Hematopoietic multipotent progenitor cell treated with erythropoietin and hydrocortisone succinate and interleukin-3 and kit ligand, for 8 days (in vitro differentiated cells): ENCODE results near the gene TMEM247.
A peak's percentile ranks its signal among the peaks of the same experiment; 100 is the strongest.

Experiments
- DNase-seq: peaks from one replicate; pipeline ENCODE4 v3.0.0-alpha.2; 2015

TMEM247 gene

DNA sequence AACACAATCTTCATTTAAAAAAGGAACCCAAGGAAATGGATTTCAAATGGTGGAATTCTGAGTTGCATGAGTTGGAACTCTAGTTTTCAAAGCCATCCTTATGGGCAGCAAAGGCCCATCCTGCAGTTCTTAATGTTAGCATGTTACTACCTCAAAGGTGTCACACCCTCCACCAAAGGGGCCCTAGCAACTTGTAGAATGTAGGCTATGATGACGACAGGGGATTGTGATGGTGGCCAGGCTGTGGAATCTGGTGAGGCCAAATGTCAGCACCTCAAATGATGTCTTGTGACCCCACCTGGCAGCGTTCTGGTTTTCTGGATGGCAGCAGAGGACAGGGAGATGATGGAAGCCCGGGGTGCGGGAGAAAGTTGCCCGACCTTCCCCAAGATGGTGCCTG lies at the start of gene TMEM247:
Gene TMEM247, plus strand, starts transcription at position 301 of the 400 bp plus-strand sequence.
- DNase-seq: no peak

DNA sequence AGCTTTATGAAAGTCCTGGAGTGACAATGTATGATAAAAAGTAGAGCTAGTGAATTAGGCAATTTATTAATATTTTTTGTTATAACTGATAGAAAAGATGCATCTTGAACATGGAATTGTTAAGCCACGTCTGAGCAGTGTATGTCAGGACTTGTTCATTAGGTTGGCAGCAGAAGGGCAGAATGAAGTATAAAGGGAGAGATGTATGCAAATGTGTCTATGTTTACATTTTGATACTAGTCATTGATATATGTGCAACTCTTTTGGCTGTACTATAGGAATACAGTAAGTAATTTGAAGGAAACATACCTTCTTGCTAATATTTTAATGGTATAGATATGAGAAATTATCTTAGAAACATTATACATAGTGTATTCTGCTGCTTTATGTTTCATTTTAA lies 49.0 kb upstream of the TMEM247 start:
- no peak for DNase-seq

GRCh38 chr2:46430992-46431391 lies 48.4 kb upstream of the TMEM247 start:
- DNase-seq: no peak

DNA sequence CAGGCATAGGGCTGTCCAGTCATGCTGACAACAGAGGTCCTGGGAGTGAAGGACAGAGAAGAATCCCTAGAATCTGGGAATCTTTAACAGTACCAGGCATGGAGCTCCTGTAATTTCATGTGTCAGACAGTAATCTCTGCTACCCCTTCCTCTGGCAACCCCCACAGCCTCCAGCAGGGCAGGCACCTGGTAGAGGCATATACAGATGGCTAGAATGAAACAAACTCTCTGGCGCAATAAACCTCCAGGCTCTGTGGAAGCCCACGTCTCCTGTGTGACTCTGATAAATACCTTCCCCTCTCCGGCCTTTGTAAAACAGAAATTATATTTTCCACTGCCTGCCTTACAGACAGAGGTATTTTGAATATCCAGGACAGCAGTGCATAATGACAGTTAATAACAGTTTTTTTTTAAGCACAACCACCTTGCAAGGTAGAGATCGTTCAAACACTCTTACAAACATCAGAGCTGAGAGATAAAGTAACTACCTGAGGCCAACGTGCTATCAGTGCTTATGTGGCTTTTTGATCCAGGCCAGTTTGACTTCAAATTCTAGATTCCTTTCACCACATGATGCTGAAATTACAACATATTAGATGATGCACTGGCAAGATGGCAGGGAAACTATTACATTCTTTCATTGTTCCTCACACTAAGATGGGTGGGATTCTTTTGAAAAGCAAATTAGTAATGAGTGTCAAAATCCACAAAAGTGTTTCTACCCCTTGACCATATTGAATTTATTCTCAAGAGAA lies 47.7 kb upstream of the TMEM247 start:
- no peak for DNase-seq

GRCh38 chr2:46434851-46435273 lies 44.5 kb upstream of the TMEM247 start:
- DNase-seq: no peak

- no peak for DNase-seq
Observed at GRCh38 chr2:46435353-46435752, 44.0 kb upstream of the TMEM247 start.

GRCh38 chr2:46435796-46436360 lies 43.5 kb upstream of the TMEM247 start:
- no peak for DNase-seq

- no peak for DNase-seq
Observed at GRCh38 chr2:46436800-46437199, 42.6 kb upstream of the TMEM247 start.

- no peak for DNase-seq
Observed at GRCh38 chr2:46438102-46438501, 41.3 kb upstream of the TMEM247 start.

DNA sequence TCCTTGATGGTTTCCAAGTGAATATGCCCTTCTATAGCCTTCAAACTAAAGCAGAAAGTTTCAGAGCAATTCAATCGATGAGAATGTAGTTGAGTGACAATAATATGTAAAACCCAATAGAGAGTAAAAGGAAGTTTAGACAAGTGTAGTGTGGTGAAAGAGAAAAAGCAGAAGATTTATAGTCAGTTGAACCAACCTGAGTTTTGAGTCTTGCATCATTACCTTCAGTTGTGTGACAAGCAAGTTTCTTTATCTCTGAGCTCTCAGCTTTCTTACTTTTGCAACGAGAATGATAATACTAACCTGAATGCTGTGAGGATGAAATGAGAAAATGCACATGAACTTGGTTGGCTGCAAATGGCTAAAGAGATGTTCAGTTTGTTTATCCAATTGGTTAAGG lies 40.6 kb upstream of the TMEM247 start:
- no peak for DNase-seq

DNA sequence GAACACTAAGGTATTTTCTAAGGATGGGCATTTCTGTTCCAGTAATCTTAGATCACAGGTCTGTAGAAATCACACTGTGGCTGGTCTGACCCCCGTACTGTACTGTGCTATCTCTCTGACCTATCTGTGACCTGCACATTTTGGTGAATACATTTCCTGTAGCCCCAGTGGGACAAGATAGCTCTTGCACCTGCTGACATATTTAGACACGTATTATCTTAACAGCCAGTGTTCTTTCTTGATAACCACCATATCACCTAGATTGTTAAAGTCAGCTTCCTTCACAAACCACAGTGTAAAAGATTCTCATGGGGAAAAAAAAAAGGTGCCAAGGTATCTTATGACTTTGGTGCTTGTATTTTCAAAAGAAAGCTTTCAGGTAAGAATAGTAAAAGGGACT lies 39.8 kb upstream of the TMEM247 start:
- peak; percentile 12 for DNase-seq

DNA sequence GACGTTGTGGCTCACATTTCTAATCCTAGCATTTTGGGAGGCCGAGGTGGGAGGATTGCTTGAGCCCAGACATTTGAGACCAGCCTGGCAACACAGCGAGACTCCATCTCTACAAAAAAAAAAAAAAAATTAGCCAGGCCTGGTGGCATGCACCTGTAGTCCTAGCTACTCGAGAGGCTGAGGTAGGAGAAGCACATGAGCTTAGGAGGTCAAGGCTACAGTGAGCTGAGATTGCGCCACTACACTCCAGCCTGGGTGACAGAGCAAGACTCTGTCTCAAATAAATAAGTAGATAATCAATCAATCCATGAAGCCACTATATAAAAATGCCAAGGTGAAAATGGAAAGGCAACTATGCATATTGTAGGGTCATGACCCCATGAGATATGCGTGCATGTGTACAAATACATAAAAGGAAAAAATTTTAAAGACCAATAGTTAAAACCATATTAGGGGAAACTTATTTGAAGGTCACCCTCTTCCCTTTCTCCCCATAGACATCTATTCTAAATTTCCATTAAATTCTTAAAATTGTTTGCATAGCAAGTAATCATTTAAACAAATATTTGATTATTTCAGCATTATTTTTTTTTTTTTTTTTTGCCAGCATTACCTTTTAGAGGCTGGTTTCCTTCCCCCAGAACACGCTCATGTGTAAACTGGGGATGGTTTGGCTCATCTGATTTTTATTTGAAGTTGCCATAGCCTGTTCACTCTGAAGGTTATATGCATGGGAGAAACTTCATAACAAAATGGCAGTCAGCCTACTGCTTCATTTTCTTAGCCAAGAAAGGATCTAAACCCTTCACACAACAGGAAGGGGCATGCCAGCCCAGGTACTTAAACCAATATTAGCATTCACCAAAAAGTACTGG lies 37.3 kb upstream of the TMEM247 start:
- DNase-seq: no peak

DNA sequence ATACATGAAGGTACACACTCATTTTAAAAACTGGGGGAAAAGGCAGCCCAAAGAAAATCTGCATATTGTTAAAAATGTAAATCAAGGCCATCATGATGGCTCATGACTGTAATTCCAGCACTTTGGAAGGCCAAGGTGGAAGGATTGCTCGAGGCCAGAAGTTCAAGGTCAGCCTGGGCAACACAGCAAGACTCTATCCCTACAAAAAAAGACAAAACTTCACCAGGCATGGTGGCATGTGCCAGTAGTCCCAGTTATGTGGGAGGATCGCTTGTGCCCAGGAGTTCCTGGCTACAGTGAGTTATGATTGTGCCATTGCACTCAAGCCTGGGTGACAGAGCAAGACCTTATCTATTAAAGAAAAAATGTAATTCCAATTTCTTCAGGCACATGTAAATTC lies 34.6 kb upstream of the TMEM247 start:
- DNase-seq: no peak

DNA sequence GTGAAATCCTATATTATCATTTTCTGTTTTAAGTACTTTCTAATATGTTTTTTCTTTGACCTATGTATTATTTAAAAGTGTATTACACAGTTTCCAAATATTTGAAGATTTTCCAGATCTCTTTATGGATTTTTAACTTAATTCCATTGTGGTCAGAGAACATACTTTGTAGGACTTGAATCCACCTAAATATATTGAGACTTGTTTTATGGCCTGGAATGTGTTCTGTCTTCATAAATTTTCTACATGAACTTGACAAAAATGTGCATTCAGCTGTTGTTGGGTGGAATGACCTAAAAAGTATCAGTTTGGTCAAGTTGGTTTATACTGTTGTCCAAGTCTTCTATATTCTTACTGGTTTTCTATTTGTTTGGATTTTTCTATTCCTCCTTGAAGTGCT lies 33.8 kb upstream of the TMEM247 start:
- no peak for DNase-seq

DNA sequence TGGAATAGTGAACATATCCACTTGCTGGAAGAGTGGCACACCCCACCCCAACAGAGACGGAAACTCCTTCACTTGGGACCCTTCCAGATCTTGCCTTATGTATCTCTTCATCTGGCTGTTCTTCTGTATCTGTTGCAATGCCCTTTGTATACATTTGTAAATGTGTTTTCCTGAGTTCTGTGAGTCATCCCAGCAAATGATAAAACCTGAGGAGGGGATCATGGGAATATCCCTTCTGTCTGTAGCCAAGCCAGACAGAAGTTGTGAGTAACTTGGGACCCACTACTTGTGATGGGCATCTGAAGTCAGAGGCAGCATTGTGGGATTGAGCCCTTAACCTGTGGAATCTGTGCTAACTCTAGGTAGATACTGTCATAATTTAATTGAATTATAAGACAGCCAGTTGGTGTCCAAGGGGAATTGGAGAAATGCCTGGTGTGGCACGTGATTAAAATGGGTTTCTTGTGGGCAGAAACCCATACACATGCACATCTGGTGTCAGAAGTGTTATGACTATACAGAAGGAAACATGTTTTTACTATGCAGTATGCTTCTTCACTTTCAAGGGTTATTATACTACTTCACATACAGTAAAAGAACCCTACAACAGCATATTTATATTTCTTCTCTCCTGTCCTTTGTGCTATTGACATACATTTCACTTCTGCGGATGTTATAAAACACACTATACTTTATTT lies 32.3 kb upstream of the TMEM247 start:
- no peak for DNase-seq

DNA sequence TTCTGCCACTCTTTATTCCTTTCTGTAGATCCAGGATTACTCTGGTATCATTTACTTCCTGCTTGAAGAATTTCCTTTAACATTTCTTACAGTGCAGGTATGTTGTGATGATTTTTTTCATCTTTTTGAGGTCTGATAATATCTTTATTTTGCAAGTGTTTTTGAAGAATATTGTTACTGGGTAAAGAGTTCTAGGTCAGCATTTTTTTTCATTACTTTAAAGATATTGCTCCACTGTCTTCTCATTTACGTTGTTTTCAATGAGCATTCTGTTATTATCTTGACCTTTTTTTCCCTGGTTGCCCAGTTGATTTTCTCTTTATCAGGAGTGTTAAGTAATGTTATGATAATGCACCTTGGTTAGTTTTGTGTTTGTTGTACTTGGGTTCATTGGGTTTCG lies 31.7 kb upstream of the TMEM247 start:
- DNase-seq: no peak

GRCh38 chr2:46448111-46448510 lies 31.3 kb upstream of the TMEM247 start:
- no peak for DNase-seq

DNA sequence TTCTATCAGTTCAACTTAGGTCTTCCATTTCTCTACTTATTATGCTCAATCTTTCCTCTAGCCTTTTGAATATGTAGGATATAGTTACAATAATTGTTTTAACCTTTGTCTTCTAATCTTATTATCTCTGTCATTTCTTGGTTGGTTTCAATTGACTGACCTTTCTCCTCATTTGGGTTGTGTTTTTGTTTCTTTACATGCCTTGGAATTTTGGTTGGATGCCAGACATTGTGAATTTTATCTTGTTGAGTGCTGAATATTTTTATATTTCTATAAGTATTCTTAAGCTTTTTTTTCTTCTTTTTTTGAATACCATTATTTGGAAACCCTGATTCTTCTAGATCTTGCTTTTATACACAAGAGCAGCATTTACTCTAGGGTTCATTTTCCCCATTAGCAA lies 30.7 kb upstream of the TMEM247 start:
- no peak for DNase-seq

GRCh38 chr2:46449700-46450099 lies 29.7 kb upstream of the TMEM247 start:
- no peak for DNase-seq

DNA sequence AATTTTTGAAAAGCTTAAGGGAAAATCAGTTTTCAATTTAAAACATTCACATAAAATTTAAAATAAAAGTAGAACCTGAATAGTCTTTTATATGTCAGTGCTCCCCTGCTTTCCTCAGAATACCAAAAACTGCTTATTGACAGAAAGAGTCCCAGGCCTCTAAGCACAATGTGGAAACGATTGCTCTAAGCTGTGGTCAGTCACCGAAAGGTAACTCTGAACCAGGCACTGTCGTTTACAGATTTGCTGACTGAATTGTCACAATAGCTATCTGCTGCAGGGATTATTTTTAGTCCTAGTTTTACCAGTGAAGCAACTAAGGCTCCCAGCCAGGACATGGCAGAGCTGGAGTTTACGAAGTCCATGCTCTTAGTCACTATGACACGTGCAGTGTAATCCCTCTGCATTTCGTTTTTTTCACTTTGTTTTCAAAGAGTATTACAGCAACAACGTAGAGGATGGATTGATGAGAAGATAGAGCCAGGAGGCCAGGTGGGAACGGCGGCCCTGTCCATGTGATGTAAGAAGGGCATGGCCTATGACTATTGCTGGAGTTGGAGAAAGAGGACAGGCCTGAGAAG lies 28.1 kb upstream of the TMEM247 start:
- no peak for DNase-seq

DNA sequence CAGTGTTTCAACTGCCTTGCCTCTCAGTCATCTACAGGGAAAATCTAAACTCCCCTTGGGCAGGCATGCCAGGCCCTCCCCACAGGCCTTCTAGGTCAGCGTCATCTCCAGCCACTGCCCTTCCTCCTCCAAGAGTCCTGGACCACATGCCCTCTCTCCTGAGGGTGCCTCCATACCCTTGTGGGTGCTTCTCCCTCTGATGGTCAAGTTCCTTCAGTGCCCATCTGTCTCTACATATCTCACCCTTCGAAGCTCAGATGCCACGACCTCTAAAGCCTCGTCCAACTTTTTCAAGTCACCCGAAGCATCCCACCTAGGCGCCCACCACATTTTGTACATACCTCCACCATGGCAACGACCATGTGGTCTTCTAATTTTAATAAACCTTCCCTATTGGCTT lies 22.6 kb upstream of the TMEM247 start:
- no peak for DNase-seq

DNA sequence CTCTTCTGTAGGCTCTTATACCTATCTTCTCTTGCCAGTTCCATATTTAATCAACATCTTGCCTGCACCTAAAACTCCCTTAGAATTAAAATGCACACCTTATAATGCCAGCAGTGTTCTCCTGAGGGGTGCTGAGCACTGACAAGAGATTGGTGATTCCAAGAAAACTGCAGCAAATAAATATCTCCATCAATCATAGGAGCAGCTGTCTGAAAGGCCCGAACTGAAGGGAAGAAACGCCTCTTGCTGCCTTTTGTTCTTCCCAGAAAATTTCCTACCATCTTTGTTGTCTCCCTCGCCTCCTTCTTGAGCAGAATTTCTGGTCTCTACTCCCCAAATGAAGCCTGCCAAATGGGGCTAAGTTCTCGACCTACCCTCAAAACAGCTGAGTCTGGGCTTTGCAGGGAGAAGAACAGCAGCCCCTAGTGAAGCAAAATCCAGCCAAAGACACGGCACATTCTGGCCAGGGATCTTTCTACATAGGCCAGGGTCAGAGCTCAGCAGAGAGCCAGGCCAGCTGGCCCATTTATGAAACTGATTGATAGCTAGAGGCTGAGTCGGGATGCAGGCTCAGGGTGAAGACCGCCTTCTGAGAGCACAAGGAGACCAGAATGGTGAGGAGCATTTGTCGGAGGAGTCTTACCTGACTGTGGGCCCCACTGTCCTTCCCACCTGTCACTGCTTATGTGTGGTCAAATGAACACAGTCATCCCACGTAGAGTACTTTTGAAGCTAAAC lies 20.4 kb upstream of the TMEM247 start:
- DNase-seq: no peak
